Spleen (tissue), 7 donors: Measurements from ENCODE around the gene CEP44.

ENCODE experiments used
- POLR2A ChIP-seq, 3 donors: fragments of 450-650 bp; IDR thresholded peaks; one replicate each; pipeline ENCODE4 v1.5.1; 2017; ENCODE audit warnings: antibody characterized with exemption in 3 of 3, mild to moderate bottlenecking in 1 of 3
- TF ChIP-seq, protein P1 (sequence below), 11 experiments: fragments of 200-600 bp in 7 of 11; fragments of 450-650 bp in 4 of 11; sonication (generic) in 4 of 11; IDR thresholded peaks in 8 of 11; conservative IDR thresholded peaks in 3 of 11; 1 replicate in 7 of 11; 2 replicates in 4 of 11; pipeline versions ENCODE4 v1.4.0 to v1.8.0; 2016 to 2021; ENCODE audit warnings: antibody characterized with exemption in 11 of 11, inconsistent platforms in 4 of 11, mild to moderate bottlenecking in 1 of 11
- donor health status: DM: no; HTN: no; CAD: no; lungs with moderate emphysema.
- donor health status: DM: no; HTN: no; CAD: no.
- donor health status: DM: no; HTN: no; CAD: no.

DNA sequence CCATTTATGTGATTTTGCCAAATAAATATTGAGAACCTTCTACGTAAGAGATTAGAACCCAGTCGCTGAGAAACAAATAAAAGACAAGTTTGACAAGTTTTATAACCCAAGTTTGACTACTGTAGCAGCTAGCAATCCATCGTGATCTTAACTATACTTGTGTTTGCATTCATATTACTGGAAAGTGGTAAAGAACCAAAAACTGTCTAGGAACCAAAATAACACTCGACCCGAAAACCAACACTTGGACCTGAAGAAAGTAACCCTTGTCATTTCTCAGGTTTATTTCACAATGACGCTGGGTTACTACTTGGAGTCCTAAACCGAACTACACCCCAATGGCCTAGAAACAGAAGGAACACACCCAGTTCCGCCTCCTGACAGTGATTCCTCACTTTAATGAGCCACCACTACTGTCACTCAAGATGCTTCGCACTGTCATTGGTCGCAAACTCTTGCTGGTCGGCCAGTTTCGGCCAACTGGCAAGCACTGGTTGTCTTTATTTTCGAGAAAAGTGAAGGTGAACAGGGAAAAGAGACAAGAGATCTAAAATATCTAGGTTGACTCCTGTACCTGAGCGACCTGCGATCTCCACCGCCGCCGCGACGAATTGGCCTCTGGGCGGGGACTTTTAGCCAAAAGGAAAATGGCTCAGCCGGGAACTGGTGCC lies 740 bp upstream of the CEP44 start:
- TF ChIP-seq, protein P1, sequence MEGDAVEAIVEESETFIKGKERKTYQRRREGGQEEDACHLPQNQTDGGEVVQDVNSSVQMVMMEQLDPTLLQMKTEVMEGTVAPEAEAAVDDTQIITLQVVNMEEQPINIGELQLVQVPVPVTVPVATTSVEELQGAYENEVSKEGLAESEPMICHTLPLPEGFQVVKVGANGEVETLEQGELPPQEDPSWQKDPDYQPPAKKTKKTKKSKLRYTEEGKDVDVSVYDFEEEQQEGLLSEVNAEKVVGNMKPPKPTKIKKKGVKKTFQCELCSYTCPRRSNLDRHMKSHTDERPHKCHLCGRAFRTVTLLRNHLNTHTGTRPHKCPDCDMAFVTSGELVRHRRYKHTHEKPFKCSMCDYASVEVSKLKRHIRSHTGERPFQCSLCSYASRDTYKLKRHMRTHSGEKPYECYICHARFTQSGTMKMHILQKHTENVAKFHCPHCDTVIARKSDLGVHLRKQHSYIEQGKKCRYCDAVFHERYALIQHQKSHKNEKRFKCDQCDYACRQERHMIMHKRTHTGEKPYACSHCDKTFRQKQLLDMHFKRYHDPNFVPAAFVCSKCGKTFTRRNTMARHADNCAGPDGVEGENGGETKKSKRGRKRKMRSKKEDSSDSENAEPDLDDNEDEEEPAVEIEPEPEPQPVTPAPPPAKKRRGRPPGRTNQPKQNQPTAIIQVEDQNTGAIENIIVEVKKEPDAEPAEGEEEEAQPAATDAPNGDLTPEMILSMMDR (IDR thresholded peaks at IDR 0.05 in 8 of 11, conservative IDR thresholded peaks at IDR 0.05 in 3 of 11) = peak in 2 of 11 experiments; percentile 19 to 24
- peak in 1 of 3 donors; percentile 4 for TF ChIP-seq POLR2A (IDR thresholded peaks at IDR 0.05)
